Heart left ventricle (tissue), 16 donors: Measurements from ENCODE around the gene TRIM46. TPM values are rescaled to one million over a fixed set of nuclear protein-coding genes. Genes with fewer than 3 reads are reported as not detected.
A peak's percentile ranks its signal among the peaks of the same experiment; 100 is the strongest.

Experiments used
- ATAC-seq, 4 donors: fragments of 200-7000 bp; cut with Tn5 transposase; one replicate each; pipeline ENCODE4 v1.9.1; 2020 to 2022; ENCODE audit warnings: moderate library complexity in 4 of 4, mild to moderate bottlenecking in 3 of 4, moderate number of reproducible peaks in 1 of 4
- DNase-seq, 5 donors: peaks; one replicate each; pipeline ENCODE4 v3.0.0-alpha.2; 2020
- H3K27ac ChIP-seq, 12 donors: fragments of 200-600 bp; sonication (generic) in 4 of 12; one replicate each; pipeline versions ENCODE4 v1.5.0 to v1.8.0; 2016 to 2022; ENCODE audit warnings: mild to moderate bottlenecking in 2 of 12
- H3K27me3 ChIP-seq, 9 donors: fragments of 200-600 bp; sonication (generic) in 2 of 9; one replicate each; pipeline versions ENCODE4 v1.5.1 to v1.8.0; 2016 to 2022; ENCODE audit warnings: mild to moderate bottlenecking in 3 of 9
- H3K36me3 ChIP-seq, 9 donors: fragments of 200-600 bp; sonication (generic) in 2 of 9; one replicate each; pipeline versions ENCODE4 v1.5.0 to v1.8.0; 2018 to 2022; ENCODE audit warnings: mild to moderate bottlenecking in 2 of 9
- H3K4me1 ChIP-seq, 12 donors: fragments of 200-600 bp; sonication (generic) in 4 of 12; one replicate each; pipeline versions ENCODE4 v1.5.0 to v1.8.0; 2016 to 2022; ENCODE audit warnings: mild to moderate bottlenecking in 3 of 12
- H3K4me3 ChIP-seq, 12 donors: fragments of 200-600 bp; sonication (generic) in 4 of 12; one replicate each; pipeline versions ENCODE4 v1.5.0 to v1.8.0; 2017 to 2022; ENCODE audit warnings: mild to moderate bottlenecking in 9 of 12, moderate library complexity in 4 of 12
- H3K9me3 ChIP-seq, 12 donors: fragments of 200-600 bp; sonication (generic) in 4 of 12; one replicate each; pipeline versions ENCODE4 v1.5.0 to v1.8.0; 2016 to 2022; ENCODE audit warnings: mild to moderate bottlenecking in 1 of 12
- CTCF ChIP-seq, 12 donors: fragments of 200-600 bp; sonication (generic) in 4 of 12; IDR thresholded peaks; one replicate each; pipeline versions ENCODE4 v1.5.0 to v1.8.0; 2018 to 2022; ENCODE audit warnings: antibody characterized with exemption in 12 of 12, mild to moderate bottlenecking in 5 of 12
- POLR2A ChIP-seq, 2 donors: fragments of 450-650 bp; IDR thresholded peaks; one replicate each; pipeline ENCODE4 v1.6.1; 2017; ENCODE audit warnings: antibody characterized with exemption in 2 of 2, mild to moderate bottlenecking in 2 of 2, moderate library complexity in 2 of 2
- WGBS, 4 donors: extraction: QIAGEN DNeasy Blood & Tissue Kit in 2 of 4; methylation state at CpG; one replicate each; pipeline versions ENCODE4 v1.1.5 to v1.1.7; 2013 to 2018; 5-methylcytosine and 5-hydroxymethylcytosine counted together
- intact Hi-C, 10 donors: fragments of 100-400 bp; cut with DNase I; formaldehyde crosslinking; loops; one replicate each; pipeline versions ENCODE4 v1.11.1 to v1.14.2; 2022
- polyA plus RNA-seq, 2 donors: library from polyadenylated mRNA; stranded (reverse); fragments of 200-250 nt; gene quantifications; one replicate each; pipeline ENCODE4 v1.2.3, GENCODE V29; 2013
- total RNA-seq, 9 donors: library from RNA; depleted of rRNA in 2 of 9; stranded (reverse); fragments of >200 nt in 2 of 9; fragmentation: NEBNext Ultra II Directional in 3 of 9; extraction: Animal tissue kit (Norgen Biotek cat#: 25700) in 3 of 9; gene quantifications; one replicate each; pipeline versions ENCODE4 v1.1.0 to v1.2.4, GENCODE V29; 2016 to 2023
- donor health status: ischemic (EF 13 %, LVEDD 7.1; RV severe dilation, severe dysfunction).
- donor health status: healthy with polysubstance abuse.
- donor health status: DM: no; HTN: yes; CAD: no.
- donor health status: DM: no; HTN: no; CAD: no.
- donor health status: ischemic (EF 25% LVEDD 6.9; RV normal size, moderate dysfunction).
- donor health status: ischemic (EF 25% LVEDD 5.7; RV mildly dilated, moderate dysfunction).
- donor health status: healthy.
- donor health status: DM: yes; HTN: yes; CAD: no.
- donor health status: ischemic (EF 35%, LVEDD 5.7; RV mildly dilated, moderate dysfunction).
- donor health status: nonischemic (EF 11% LVEDD 7.7; RV severe dilation, severe dysfunction).
- donor health status: DM: yes; HTN: yes; CAD: no.
- donor health status: PGD.
- donor health status: ischemic (EF 29% LVEDD 5.4; RV normal size, mild dysfunction).
- donor health status: nonischemic (EF 23%, LVEDD 6.1; RV moderate dilation, normal function).

TRIM46 gene
- total and polyA plus RNA-seq, 11 donors: 0.04 to 0.41 (median 0.12) TPM; not detected in 5

DNA sequence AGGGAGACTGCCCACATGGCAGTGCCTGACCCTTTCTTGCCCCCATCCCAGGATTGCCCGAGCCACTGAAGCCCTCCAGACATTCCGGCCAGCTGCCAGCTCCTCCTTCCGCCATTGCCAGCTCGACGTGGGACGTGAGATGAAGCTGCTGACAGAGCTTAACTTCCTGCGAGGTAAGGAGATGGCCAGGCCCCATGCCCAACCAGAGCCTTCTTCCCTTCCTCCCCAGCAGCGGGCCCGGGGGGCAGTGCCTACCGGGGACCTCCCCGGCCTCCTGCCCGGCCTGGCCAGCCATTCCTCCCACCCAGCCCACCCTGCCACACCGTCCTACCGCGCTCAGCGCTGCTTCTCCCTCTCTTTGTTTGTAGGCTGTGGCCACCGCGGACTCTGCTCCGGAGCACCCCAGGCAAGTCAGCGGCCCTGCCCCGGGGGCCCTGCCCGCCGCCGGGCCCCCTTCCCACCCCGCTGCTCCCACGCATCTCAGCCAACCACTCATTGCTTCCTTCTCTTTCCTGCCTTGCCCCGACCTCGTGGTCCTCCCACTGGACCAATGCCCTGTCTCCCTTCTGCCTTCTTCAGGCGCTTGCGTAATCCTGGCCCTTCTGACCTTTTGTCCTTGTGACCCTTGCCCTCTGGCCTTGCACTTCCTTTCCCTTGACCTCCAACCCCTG, 4.9 kb downstream of the TRIM46 start:
- intact Hi-C loops: loop anchor here in 6 of 10 donors (5.0 to 10.0 kb wide), 3 partner anchors 46 to 416 kb away; no protein-coding TSS in a partner anchor
- no peaks in the 10 kb centered on the region for H3K9me3 ChIP-seq
- H3K27me3 ChIP-seq: peaks cover 0 to 25% (median 14%) of the 10 kb centered on the region in 9 donors
- TF ChIP-seq POLR2A (IDR thresholded peaks at IDR 0.05): no peak
- TF ChIP-seq CTCF (IDR thresholded peaks at IDR 0.05): no peak
- H3K36me3 ChIP-seq: no peaks in the 10 kb centered on the region
- 80 to 82% (median 81%) methylated on average over 30 of the region's 30 CpGs for WGBS, 4 donors
- no peak for ATAC-seq
- DNase-seq: peak in 3 of 5 donors; percentile 16 to 54 (median 39)
- peak overlapping the region in 1 of 12 donors; percentile 42 for H3K27ac ChIP-seq
- H3K4me3 ChIP-seq: peak overlapping the region in 3 of 12 donors; percentile 7 to 44 (median 23)
- peaks cover 0 to 29% (median 8%) of the 10 kb centered on the region in 12 donors for H3K4me1 ChIP-seq

GRCh38 chr1:155179112-155180031, 5.7 kb downstream of the TRIM46 start:
- intact Hi-C loops: loop anchor here in 6 of 10 donors (5.0 to 10.0 kb wide), 3 partner anchors 45 to 415 kb away; no protein-coding TSS in a partner anchor
- peak overlapping the region in 1 of 12 donors; percentile 42 for H3K27ac ChIP-seq
- ATAC-seq (no peak), DNase-seq (peak in 2 of 5 donors; percentile 12 to 64)
- no peaks in the 10 kb centered on the region for H3K9me3 ChIP-seq
- no peaks in the 10 kb centered on the region for H3K36me3 ChIP-seq
- peaks cover 0 to 21% (median 2%) of the 10 kb centered on the region in 12 donors for H3K4me1 ChIP-seq
- TF ChIP-seq CTCF (IDR thresholded peaks at IDR 0.05) (no peak), POLR2A (IDR thresholded peaks at IDR 0.05) (no peak)
- peaks cover 0 to 17% (median 9%) of the 10 kb centered on the region in 9 donors for H3K27me3 ChIP-seq
- no peak overlapping the region for H3K4me3 ChIP-seq
- 94 to 97% (median 95%) methylated on average over 16 to 31 of the region's 31 CpGs for WGBS, 4 donors

- peak in 1 of 5 donors; percentile 59 for DNase-seq
Observed at GRCh38 chr1:155181371-155182051, 7.9 kb downstream of the TRIM46 start.

More at GRCh38 chr1:155181371-155182051, 7.9 kb downstream of the TRIM46 start:
- no peaks in the 10 kb centered on the region for H3K27me3 ChIP-seq
- no peak for ATAC-seq
- intact Hi-C loops: no loop called here
- H3K27ac ChIP-seq: no peak overlapping the region
- TF ChIP-seq POLR2A (IDR thresholded peaks at IDR 0.05) (no peak), CTCF (IDR thresholded peaks at IDR 0.05) (no peak)
- H3K36me3 ChIP-seq: no peaks in the 10 kb centered on the region
- H3K4me1 ChIP-seq: peaks cover 0 to 20% (median 8%) of the 10 kb centered on the region in 12 donors
- no peaks in the 10 kb centered on the region for H3K9me3 ChIP-seq
- no peak overlapping the region for H3K4me3 ChIP-seq
- WGBS, 4 donors: 87 to 92% (median 91%) methylated on average over 18 of the region's 18 CpGs
